HepG2 (cell line): ENCODE data around the gene FIZ1. TPM values are rescaled to one million over a fixed set of nuclear protein-coding genes. Genes with fewer than 3 reads are reported as not detected.

Experiments used
- ERF ChIP-seq: IDR thresholded peaks from 2 replicates; pipeline ENCODE4 v1.6.1; 2018; ENCODE audit warnings: missing biosample characterization, missing genetic modification reagents
- MATR3 ChIP-seq: sonication (generic); formaldehyde crosslinking; IDR thresholded peaks from 2 replicates; pipeline ENCODE4 v1.4.0; 2020; ENCODE audit warnings: missing genetic modification reagents
- NFAT5 ChIP-seq: sonication (generic); formaldehyde crosslinking; IDR thresholded peaks from 2 replicates; pipeline ENCODE4 v1.4.0; 2020; ENCODE audit warnings: missing genetic modification reagents
- NR2F6 ChIP-seq, 2 experiments: IDR thresholded peaks; 2 replicates each; pipeline ENCODE4 v1.6.1; 2016; ENCODE audit warnings: antibody characterized with exemption in 1 of 2, mild to moderate bottlenecking in 1 of 2
- POLR2A ChIP-seq, 2 experiments: IDR thresholded peaks; 2 replicates each; pipeline ENCODE4 v1.6.1; 2011; ENCODE audit warnings: low read depth in 2 of 2, low read length in 2 of 2, mild to moderate bottlenecking in 1 of 2, moderate library complexity in 1 of 2; ENCODE audit not compliant: insufficient read depth in 1 of 2
- REXO4 ChIP-seq: sonication (generic); formaldehyde crosslinking; IDR thresholded peaks from 2 replicates; pipeline ENCODE4 v1.8.0; 2022; ENCODE audit warnings: missing genetic modification reagents, mild to moderate bottlenecking, borderline replicate concordance
- SP1 ChIP-seq, 2 experiments: fragments of 450-650 bp in 1 of 2; sonication (generic) in 1 of 2; formaldehyde crosslinking in 1 of 2; IDR thresholded peaks; 2 replicates each; pipeline versions ENCODE4 v1.4.0 to v1.6.1; 2016 to 2020; ENCODE audit warnings: missing genetic modification reagents in 1 of 2
- USF2 ChIP-seq, 2 experiments: sonication (generic) in 1 of 2; formaldehyde crosslinking in 1 of 2; IDR thresholded peaks; 2 replicates each; pipeline versions ENCODE4 v1.5.1 to v1.6.1; 2011 to 2020; ENCODE audit warnings: borderline replicate concordance in 1 of 2, low read depth in 1 of 2, low read length in 1 of 2, mild to moderate bottlenecking in 1 of 2, missing genetic modification reagents in 1 of 2, moderate library complexity in 1 of 2
- ZNF567 ChIP-seq: sonication (generic); formaldehyde crosslinking; IDR thresholded peaks from 2 replicates; pipeline ENCODE4 v1.8.1; 2023; ENCODE audit warnings: mild to moderate bottlenecking, missing genetic modification reagents, borderline replicate concordance
- ZNF639 ChIP-seq: conservative IDR thresholded peaks from 2 replicates; pipeline ENCODE4 v1.6.1; 2018; ENCODE audit warnings: missing genetic modification reagents
- polyA plus RNA-seq, 8 experiments: library from polyadenylated mRNA; depleted of rRNA in 3 of 8; stranded (reverse) in 7 of 8; unstranded in 1 of 8; fragments of >200 nt; fragmentation: Illumina TruSeq in 4 of 8; extraction: Trizol in 4 of 8; gene quantifications; 2 replicates each; pipeline versions ENCODE4 v1.2.1 to v1.2.3, GENCODE V29; 2011 to 2016; ENCODE audit warnings: low read depth in 4 of 8, missing spikeins in 1 of 8, mixed read lengths in 1 of 8; ENCODE audit not compliant: insufficient read depth in 1 of 8
- total RNA-seq, 5 experiments: library from RNA; depleted of rRNA; stranded (reverse); fragments of >200 nt; fragmentation: Illumina TruSeq; extraction: Trizol; gene quantifications; 2 replicates each; pipeline ENCODE4 v1.2.3, GENCODE V29; 2016; ENCODE audit warnings: low read depth in 1 of 5
- TF ChIP-seq, protein P1 (sequence below): sonication (generic); formaldehyde crosslinking; IDR thresholded peaks from 2 replicates; pipeline ENCODE4 v1.4.0; 2020; ENCODE audit warnings: missing genetic modification reagents
- TF ChIP-seq, protein P2 (sequence below): sonication (generic); formaldehyde crosslinking; IDR thresholded peaks from 2 replicates; pipeline ENCODE4 v1.5.0; 2020; ENCODE audit warnings: mild to moderate bottlenecking, missing genetic modification reagents, moderate library complexity

FIZ1 gene
- total and polyA plus RNA-seq, 2 of the 13 experiments (the other 11 are each of a cell fraction or from before 2014, with no cell fraction given): 3.6 to 5.9 TPM

- TF ChIP-seq NFAT5 (CRISPR knock-in tag) (no peak), ZNF639 (CRISPR knock-in tag) (0 out of 2 replicates have a peak, but pooled peaks have one; percentile 32), SP1 (IDR thresholded peaks at IDR 0.05) (no peak), SP1 (CRISPR knock-in tag; IDR thresholded peaks at IDR 0.05) (peak; percentile 53; the same call in 1 of the 2 replicates), USF2 (IDR thresholded peaks at IDR 0.05; ENCODE audit: low read depth, low read length) (no peak), USF2 (CRISPR knock-in tag; IDR thresholded peaks at IDR 0.05; ENCODE audit: borderline replicate concordance) (no peak; the same call in 1 of the 2 replicates), POLR2A (IDR thresholded peaks at IDR 0.05; ENCODE audit: insufficient read depth in 1 of 2, low read depth in 2 of 2, low read length in 2 of 2) (peak in 1 of 2 experiments; percentile 47; a peak in 1 of 4 replicates), MATR3 (CRISPR knock-in tag) (no peak), NR2F6 (IDR thresholded peaks at IDR 0.05) (no peak), NR2F6 (CRISPR knock-in tag; IDR thresholded peaks at IDR 0.05) (no peak), REXO4 (CRISPR knock-in tag) (no peak), ZNF567 (no peak), ERF (CRISPR knock-in tag) (0 out of 2 replicates have a peak, but pooled peaks have one; percentile 52)
- TF ChIP-seq, protein P1, sequence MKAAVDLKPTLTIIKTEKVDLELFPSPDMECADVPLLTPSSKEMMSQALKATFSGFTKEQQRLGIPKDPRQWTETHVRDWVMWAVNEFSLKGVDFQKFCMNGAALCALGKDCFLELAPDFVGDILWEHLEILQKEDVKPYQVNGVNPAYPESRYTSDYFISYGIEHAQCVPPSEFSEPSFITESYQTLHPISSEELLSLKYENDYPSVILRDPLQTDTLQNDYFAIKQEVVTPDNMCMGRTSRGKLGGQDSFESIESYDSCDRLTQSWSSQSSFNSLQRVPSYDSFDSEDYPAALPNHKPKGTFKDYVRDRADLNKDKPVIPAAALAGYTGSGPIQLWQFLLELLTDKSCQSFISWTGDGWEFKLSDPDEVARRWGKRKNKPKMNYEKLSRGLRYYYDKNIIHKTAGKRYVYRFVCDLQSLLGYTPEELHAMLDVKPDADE (CRISPR knock-in tag): no peak
- TF ChIP-seq, protein P2, sequence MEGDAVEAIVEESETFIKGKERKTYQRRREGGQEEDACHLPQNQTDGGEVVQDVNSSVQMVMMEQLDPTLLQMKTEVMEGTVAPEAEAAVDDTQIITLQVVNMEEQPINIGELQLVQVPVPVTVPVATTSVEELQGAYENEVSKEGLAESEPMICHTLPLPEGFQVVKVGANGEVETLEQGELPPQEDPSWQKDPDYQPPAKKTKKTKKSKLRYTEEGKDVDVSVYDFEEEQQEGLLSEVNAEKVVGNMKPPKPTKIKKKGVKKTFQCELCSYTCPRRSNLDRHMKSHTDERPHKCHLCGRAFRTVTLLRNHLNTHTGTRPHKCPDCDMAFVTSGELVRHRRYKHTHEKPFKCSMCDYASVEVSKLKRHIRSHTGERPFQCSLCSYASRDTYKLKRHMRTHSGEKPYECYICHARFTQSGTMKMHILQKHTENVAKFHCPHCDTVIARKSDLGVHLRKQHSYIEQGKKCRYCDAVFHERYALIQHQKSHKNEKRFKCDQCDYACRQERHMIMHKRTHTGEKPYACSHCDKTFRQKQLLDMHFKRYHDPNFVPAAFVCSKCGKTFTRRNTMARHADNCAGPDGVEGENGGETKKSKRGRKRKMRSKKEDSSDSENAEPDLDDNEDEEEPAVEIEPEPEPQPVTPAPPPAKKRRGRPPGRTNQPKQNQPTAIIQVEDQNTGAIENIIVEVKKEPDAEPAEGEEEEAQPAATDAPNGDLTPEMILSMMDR (CRISPR knock-in tag): no peak; the same call in 1 of the 2 replicates
Measured at GRCh38 chr19:55647732-55648584, 48.6 kb upstream of the FIZ1 start, which contains the start of gene CCDC106 (continued).
